Cardiac muscle cell (in vitro differentiated cells and primary cell): ENCODE measurements around the gene IBA57. TPM values are rescaled to one million over a fixed set of nuclear protein-coding genes. Genes with fewer than 3 reads are reported as not detected.

ENCODE experiments used
- DNase-seq, 2 donors: peaks; one replicate each; pipeline versions ENCODE4 v3.0.0 to v3.0.0-alpha.2; 2010 to 2017; ENCODE audit warnings: low read depth in 1 of 2, low spot score in 1 of 2
- H3K27ac ChIP-seq: fragments of 200-600 bp; sonication (generic); 2 replicates; pipeline ENCODE4 v1.5.1; 2016
- H3K27me3 ChIP-seq: fragments of 200-600 bp; sonication (generic); 2 replicates; pipeline ENCODE4 v1.6.0; 2016; ENCODE audit warnings: control low read depth
- H3K36me3 ChIP-seq: fragments of 200-600 bp; sonication (generic); 2 replicates; pipeline ENCODE4 v1.5.1; 2016; ENCODE audit warnings: control low read depth
- H3K4me1 ChIP-seq: fragments of 200-600 bp; sonication (generic); 2 replicates; pipeline ENCODE4 v1.8.1; 2017; ENCODE audit warnings: low read depth, mild to moderate bottlenecking, mixed run types
- H3K4me3 ChIP-seq: fragments of 200-600 bp; sonication (generic); 2 replicates; pipeline ENCODE4 v1.5.1; 2016; ENCODE audit warnings: mild to moderate bottlenecking
- H3K9me3 ChIP-seq: fragments of 200-600 bp; sonication (generic); 2 replicates; pipeline ENCODE4 v1.5.1; 2017; ENCODE audit warnings: low read depth, mild to moderate bottlenecking, control low read depth
- CTCF ChIP-seq: IDR thresholded peaks from 2 replicates; pipeline ENCODE4 v1.5.1; 2012; ENCODE audit warnings: low read depth, mild to moderate bottlenecking, low read length
- polyA plus RNA-seq: library from polyadenylated mRNA; unstranded; fragments of >200 nt; fragmentation: Nextera tagmentation; extraction: Ambion mirVana; gene quantifications from 2 replicates; pipeline ENCODE4 v1.2.1, GENCODE V29; 2016
- total RNA-seq: library from RNA; depleted of rRNA; stranded (reverse); fragments of >200 nt; gene quantifications from 2 replicates; pipeline ENCODE4 v1.2.3, GENCODE V29; 2016

The IBA57 gene
- total and polyA plus RNA-seq, 2 experiments from 2014 or later = 5.1 to 6.4 TPM

DNA sequence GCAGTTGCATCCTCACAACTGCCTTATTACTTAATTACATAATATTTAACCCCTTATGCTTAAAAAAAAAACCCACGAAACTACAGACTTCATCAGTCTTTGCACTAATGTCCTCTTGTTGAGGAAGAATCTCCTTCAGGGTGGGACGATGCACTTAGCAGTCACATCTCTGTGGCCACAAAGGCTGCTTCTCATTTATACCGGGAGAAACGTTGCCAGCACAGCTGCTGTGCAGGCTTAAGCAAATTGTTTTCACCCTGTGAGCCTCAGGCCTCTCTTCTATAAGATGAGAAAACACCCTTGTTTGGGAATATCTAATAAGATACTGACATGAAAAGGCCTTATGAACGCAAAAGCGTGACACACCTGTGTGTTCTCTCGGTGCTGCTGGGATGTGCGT lies 39.4 kb downstream of the IBA57 start:
- Histone ChIP-seq H3K4me3 (no peak overlapping the region), H3K36me3 (no peaks in the 10 kb centered on the region), H3K9me3 (no peaks in the 10 kb centered on the region), H3K27ac (peak overlapping the region; percentile 97), H3K4me1 (peaks cover 46% of the 10 kb centered on the region), H3K27me3 (no peaks in the 10 kb centered on the region)
- DNase-seq = no peak
- no peak for TF ChIP-seq CTCF

GRCh38 chr1:228205526-228206436 lies 40.2 kb downstream of the IBA57 start:
- Histone ChIP-seq H3K36me3 (no peaks in the 10 kb centered on the region), H3K4me1 (peaks cover 54% of the 10 kb centered on the region), H3K27me3 (no peaks in the 10 kb centered on the region), H3K4me3 (no peak overlapping the region), H3K9me3 (no peaks in the 10 kb centered on the region), H3K27ac (peak overlapping the region; percentile 97)
- TF ChIP-seq CTCF = no peak
- peak in 1 of 2 donors; percentile 53 for DNase-seq

GRCh38 chr1:228206582-228207351 lies 41.2 kb downstream of the IBA57 start:
- no peak for DNase-seq
- Histone ChIP-seq H3K9me3 (no peaks in the 10 kb centered on the region), H3K27ac (peak overlapping the region; percentile 97), H3K36me3 (no peaks in the 10 kb centered on the region), H3K4me1 (peaks cover 60% of the 10 kb centered on the region), H3K4me3 (no peak overlapping the region), H3K27me3 (no peaks in the 10 kb centered on the region)
- no peak for TF ChIP-seq CTCF

- Histone ChIP-seq H3K9me3 (no peaks in the 10 kb centered on the region), H3K4me3 (no peak overlapping the region), H3K27ac (peak overlapping the region; percentile 97), H3K27me3 (no peaks in the 10 kb centered on the region), H3K4me1 (peaks cover 60% of the 10 kb centered on the region), H3K36me3 (no peaks in the 10 kb centered on the region)
- no peak for DNase-seq
- no peak for TF ChIP-seq CTCF
Observed at GRCh38 chr1:228207381-228207810, 41.8 kb downstream of the IBA57 start.

DNA sequence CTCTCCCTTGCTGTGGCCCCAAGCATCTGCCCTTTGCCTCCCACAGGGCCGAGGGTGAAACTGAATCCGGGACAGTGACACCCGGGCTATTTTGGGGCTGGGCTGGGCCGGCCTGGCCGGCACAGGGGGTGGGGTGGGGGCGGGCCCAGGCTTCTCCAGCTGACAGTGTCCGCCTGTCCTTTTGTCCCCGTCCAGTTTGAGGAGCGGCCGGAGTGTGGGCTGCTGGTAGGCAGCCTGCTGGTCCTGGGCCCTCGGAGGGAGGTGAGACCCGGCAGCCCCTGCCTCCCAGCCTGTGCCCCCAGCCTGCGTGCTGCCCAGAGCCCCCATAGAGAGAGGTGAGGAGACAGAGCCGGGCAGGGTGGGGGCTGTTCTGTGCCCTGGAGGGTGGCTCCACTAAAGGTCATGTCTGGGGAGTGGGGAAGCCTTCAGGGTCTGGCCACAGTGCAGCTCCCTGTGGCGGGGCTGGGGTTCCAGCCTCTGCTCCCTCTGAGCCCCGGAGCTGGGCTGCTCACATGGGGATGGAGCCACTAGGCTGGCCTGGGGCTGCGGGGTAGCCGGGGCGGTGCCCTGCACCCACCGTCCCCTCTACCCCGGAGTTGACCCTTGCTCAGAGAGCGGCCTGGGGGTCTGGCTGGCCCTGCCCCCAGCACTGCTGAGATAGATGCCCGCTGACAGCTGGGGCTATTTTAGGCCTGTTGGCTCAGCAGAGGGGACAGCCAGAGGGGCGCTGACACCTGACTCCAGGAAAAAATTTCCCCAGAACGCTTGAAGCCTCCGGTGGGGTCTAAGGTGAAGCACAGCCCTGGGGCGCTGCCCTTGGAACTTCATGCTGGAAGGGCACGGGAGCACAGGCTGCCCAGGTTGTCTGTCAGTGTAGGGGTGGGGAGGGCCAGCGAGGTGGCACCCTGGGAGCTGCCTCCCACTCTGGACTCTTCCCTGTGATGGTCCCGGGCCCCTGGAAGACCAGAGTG lies 42.5 kb downstream of the IBA57 start, which contains the start of gene OBSCN:
Gene OBSCN (plus strand): TSS at position 194 of the 971 bp plus-strand sequence. CDS start 3,740 bp downstream, outside the sequence.
- Histone ChIP-seq H3K36me3 (no peaks in the 10 kb centered on the region), H3K27ac (peak within 1 kb of the TSS; percentile 97), H3K4me3 (peak within 1 kb of the TSS; percentile 31), H3K9me3 (no peaks in the 10 kb centered on the region), H3K27me3 (no peaks in the 10 kb centered on the region), H3K4me1 (peaks cover 64% of the 10 kb centered on the region)
- DNase-seq = peak in 1 of 2 donors; percentile 89
- TF ChIP-seq CTCF = no peak
